Left lung (tissue), 10 donors: Measurements from ENCODE around the gene MACROD2. TPM values are rescaled to one million over a fixed set of nuclear protein-coding genes. Genes with fewer than 3 reads are reported as not detected.

Source experiments
- ATAC-seq: fragments of 200-7000 bp; cut with Tn5 transposase; one replicate; pipeline ENCODE4 v1.9.1; 2020; ENCODE audit warnings: moderate library complexity
- DNase-seq, 4 donors: peaks; one replicate each; pipeline ENCODE4 v3.0.0-alpha.2; 2013 to 2020
- H3K27ac ChIP-seq, 2 donors: fragments of 200-600 bp; sonication (generic) in 1 of 2; one replicate each; pipeline versions ENCODE4 v1.5.0 to v1.8.0; 2020 to 2021
- H3K27me3 ChIP-seq, 2 donors: fragments of 200-600 bp; sonication (generic) in 1 of 2; one replicate each; pipeline versions ENCODE4 v1.5.0 to v1.8.0; 2020 to 2021
- H3K36me3 ChIP-seq, 2 donors: fragments of 200-600 bp; sonication (generic) in 1 of 2; one replicate each; pipeline versions ENCODE4 v1.5.0 to v1.8.0; 2020 to 2021
- H3K4me1 ChIP-seq, 2 donors: fragments of 200-600 bp; one replicate each; pipeline ENCODE4 v1.8.0; 2021
- H3K4me3 ChIP-seq, 2 donors: fragments of 200-600 bp; sonication (generic) in 1 of 2; one replicate each; pipeline versions ENCODE4 v1.5.0 to v1.8.0; 2020 to 2021; ENCODE audit warnings: mild to moderate bottlenecking in 1 of 2
- H3K9me3 ChIP-seq, 2 donors: fragments of 200-600 bp; sonication (generic) in 1 of 2; one replicate each; pipeline versions ENCODE4 v1.5.0 to v1.8.0; 2020 to 2021
- intact Hi-C, 2 donors: fragments of 100-400 bp; cut with DNase I; formaldehyde crosslinking; loops; one replicate each; pipeline versions ENCODE4 v1.11.2 to v1.14.2; 2022
- polyA plus RNA-seq, 6 donors: library from polyadenylated mRNA; unstranded; fragments of 120-200 nt; gene quantifications; one replicate each; pipeline ENCODE4 v1.2.1, GENCODE V29; 2013; ENCODE audit not compliant: insufficient read length in 6 of 6
- total RNA-seq, 2 donors: library from RNA; stranded (reverse); fragmentation: NEBNext Ultra II Directional; extraction: Animal tissue kit (Norgen Biotek cat#: 25700); gene quantifications; one replicate each; pipeline ENCODE4 v1.2.1, GENCODE V29; 2021
- TF ChIP-seq, protein P1 (sequence below), 2 donors: fragments of 200-600 bp; sonication (generic) in 1 of 2; IDR thresholded peaks; one replicate each; pipeline versions ENCODE4 v1.5.0 to v1.8.0; 2021; ENCODE audit warnings: antibody characterized with exemption in 2 of 2
- donor health status: DM: no; HTN: yes; CAD: no.
- donor health status: DM: no; HTN: no; CAD: no.

MACROD2 gene
- total and polyA plus RNA-seq, 8 donors, result 6.1 to 23.6 (median 8.9) TPM

DNA sequence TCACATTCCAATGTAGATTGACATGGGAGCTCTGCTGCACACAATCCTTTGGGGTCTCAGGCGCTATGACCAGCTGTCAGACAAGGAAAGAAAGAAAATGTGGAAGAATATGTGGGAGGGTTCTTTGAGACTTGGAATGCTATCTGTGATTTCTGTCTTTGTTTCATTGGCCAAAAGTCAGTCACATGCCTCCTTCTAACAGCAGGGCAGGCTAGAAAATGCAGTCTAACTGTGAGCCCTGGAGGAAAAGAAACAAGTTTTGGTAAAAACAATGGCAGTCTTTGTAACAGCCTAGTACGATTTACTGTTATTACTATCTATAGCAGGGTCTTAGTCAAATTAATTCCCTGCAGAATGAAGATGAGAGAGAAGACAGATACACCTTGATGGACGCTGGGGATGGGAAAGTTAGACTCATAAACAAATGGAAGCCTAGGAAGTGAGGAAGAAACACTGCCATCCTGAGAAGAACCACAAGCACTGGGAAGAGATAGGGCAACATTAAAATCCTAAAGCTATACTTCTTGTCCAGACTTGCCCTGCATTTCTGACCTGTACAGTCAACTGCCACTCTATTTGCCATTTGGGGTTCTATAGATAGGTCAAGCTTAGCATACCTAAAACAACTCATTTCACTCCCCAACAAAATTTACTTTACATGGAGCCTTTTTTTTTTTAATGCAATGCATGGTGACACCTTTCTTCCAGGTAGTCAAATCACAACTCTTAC, 1744.9 kb downstream of the MACROD2 start:
- Histone ChIP-seq H3K27me3 (no peaks in the 10 kb centered on the region), H3K36me3 (no peaks in the 10 kb centered on the region), H3K27ac (no peak overlapping the region), H3K4me3 (no peak overlapping the region), H3K4me1 (no peaks in the 10 kb centered on the region), H3K9me3 (no peaks in the 10 kb centered on the region)
- DNase-seq (no peak), ATAC-seq (no peak)
- intact Hi-C loops, result no loop called here
- TF ChIP-seq, protein P1, sequence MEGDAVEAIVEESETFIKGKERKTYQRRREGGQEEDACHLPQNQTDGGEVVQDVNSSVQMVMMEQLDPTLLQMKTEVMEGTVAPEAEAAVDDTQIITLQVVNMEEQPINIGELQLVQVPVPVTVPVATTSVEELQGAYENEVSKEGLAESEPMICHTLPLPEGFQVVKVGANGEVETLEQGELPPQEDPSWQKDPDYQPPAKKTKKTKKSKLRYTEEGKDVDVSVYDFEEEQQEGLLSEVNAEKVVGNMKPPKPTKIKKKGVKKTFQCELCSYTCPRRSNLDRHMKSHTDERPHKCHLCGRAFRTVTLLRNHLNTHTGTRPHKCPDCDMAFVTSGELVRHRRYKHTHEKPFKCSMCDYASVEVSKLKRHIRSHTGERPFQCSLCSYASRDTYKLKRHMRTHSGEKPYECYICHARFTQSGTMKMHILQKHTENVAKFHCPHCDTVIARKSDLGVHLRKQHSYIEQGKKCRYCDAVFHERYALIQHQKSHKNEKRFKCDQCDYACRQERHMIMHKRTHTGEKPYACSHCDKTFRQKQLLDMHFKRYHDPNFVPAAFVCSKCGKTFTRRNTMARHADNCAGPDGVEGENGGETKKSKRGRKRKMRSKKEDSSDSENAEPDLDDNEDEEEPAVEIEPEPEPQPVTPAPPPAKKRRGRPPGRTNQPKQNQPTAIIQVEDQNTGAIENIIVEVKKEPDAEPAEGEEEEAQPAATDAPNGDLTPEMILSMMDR (IDR thresholded peaks at IDR 0.05), result no peak

DNA sequence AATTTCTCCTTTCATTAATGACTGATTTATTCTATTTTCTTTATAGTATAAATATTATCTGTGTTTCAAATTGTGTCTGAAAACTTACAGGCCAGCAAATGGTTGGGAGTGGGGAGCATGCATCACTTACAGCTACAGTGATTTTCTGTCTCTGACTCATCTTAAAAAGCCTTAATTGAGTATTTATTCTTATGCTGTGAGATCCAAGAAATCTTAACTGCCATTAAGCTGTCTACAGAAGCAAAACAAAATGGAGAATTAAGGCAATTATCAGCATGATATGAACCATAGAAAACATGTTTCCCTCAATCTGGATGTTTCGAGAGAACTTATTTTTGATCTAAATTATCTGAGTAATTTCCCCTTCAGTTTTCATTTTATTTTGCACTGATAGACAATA, 1746.8 kb downstream of the MACROD2 start:
- ATAC-seq (no peak), DNase-seq (no peak)
- TF ChIP-seq, protein P1 (IDR thresholded peaks at IDR 0.05), result no peak
- Histone ChIP-seq H3K36me3 (no peaks in the 10 kb centered on the region), H3K27ac (no peak overlapping the region), H3K9me3 (peaks cover 0 to 4% of the 10 kb centered on the region in 2 donors), H3K27me3 (no peaks in the 10 kb centered on the region), H3K4me1 (no peaks in the 10 kb centered on the region), H3K4me3 (no peak overlapping the region)
- intact Hi-C loops, result no loop called here

DNA sequence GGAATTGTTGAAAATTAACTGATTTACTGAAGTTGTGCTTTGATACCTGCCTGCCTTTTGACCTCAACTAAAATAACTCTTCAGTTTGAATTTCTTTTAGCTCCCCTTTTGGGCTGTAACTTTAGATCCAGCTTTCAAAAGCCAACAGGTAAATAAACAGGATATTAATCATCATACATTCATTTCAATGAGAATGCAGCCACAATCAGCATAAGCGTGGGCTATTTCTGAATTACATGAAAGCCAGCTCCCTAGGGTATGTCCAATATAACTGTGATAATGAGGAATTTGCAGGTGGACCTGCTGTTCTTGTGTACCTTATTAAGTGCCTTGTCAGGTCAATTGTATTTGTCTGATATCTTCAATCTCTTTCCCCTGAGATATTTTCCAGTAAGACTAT, 1747.3 kb downstream of the MACROD2 start:
- H3K36me3 ChIP-seq, result no peaks in the 10 kb centered on the region
- no peak overlapping the region for H3K27ac ChIP-seq
- ATAC-seq (no peak), DNase-seq (no peak)
- H3K9me3 ChIP-seq, result peaks cover 0 to 10% of the 10 kb centered on the region in 2 donors
- no peaks in the 10 kb centered on the region for H3K4me1 ChIP-seq
- H3K4me3 ChIP-seq, result no peak overlapping the region
- TF ChIP-seq, protein P1 (IDR thresholded peaks at IDR 0.05), result no peak
- H3K27me3 ChIP-seq, result no peaks in the 10 kb centered on the region
- intact Hi-C loops, result no loop called here

DNA sequence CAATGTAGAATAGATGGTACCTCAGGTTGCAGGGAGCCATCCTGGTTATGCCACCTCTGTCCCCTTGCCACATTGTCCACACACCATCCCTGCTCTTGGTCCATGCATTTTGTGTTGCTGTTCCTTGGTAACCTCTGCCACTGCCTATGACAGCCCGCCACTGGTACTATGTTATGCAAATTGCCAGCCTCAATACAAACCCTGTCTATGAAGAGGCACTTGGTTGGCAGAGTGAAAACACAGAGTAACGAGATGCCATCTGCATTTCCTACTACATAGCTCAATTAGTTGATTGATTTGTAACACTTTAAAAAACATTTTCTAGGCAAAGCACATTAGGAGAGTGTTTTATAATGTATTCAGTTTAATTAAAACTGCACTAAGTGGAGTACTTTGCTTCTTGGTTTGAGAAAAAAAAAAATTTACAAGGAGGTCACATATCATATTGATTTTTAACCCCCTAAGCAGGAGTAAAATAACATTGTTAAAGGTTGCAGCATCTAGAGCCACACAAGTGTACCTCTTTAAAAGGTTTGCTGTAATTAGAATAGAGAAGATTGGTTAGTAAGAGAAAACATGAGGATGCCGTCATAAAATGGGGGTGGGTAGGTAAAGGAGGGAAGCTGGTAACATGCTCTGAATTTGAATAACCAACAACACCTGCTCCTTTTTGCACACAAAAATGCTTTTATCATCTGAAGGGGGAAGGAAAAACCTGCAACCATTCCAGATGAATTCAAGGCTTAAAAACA, 1760.9 kb downstream of the MACROD2 start:
- DNase-seq (no peak), ATAC-seq (no peak)
- H3K9me3 ChIP-seq, result no peaks in the 10 kb centered on the region
- H3K36me3 ChIP-seq, result no peaks in the 10 kb centered on the region
- no peak overlapping the region for H3K4me3 ChIP-seq
- H3K27me3 ChIP-seq, result peaks cover 0 to 3% of the 10 kb centered on the region in 2 donors
- no peak overlapping the region for H3K27ac ChIP-seq
- TF ChIP-seq, protein P1 (IDR thresholded peaks at IDR 0.05), result no peak
- intact Hi-C loops, result no loop called here
- no peaks in the 10 kb centered on the region for H3K4me1 ChIP-seq

DNA sequence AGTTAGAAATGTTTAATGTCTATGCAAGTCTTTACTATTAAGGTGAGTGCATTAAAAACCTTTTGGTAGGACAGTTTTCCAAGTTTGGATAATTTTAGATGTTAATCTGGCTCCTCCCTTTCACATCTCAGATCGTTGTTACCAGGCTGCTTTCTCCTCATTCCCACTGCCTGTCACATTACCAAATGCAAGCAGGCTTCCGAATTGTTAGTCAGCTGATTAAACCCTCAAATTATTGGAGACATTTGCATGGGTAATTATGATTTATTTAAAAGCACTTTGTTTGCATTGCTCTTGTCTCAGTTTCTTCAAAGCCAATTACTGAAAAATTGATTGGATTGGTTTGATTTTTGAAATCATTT, 1761.4 kb downstream of the MACROD2 start:
- TF ChIP-seq, protein P1 (IDR thresholded peaks at IDR 0.05), result no peak
- no peak overlapping the region for H3K4me3 ChIP-seq
- no peaks in the 10 kb centered on the region for H3K36me3 ChIP-seq
- intact Hi-C loops, result no loop called here
- no peak overlapping the region for H3K27ac ChIP-seq
- no peak for DNase-seq
- H3K27me3 ChIP-seq, result no peaks in the 10 kb centered on the region
- H3K9me3 ChIP-seq, result no peaks in the 10 kb centered on the region
- no peak for ATAC-seq
- H3K4me1 ChIP-seq, result no peaks in the 10 kb centered on the region
